HG03159 (cell line): ENCODE results near the gene HAS3.
"Not testable (repeated sequence)": the region's sequence is repeated elsewhere in the genome, so short reads cannot be mapped to it uniquely, and the experiment has no call there.

ENCODE experiments used
- ATAC-seq: cut with Tn5 transposase; IDR thresholded peaks from one replicate; pipeline ENCODE4 v1.9.1; 2021; ENCODE audit warnings: mild to moderate bottlenecking, moderate library complexity; ENCODE audit not compliant: unreplicated experiment

HAS3 gene

GRCh38 chr16:69141014-69141413, 35.6 kb downstream of the HAS3 start:
- ATAC-seq = no peak

GRCh38 chr16:69141936-69142335, 36.5 kb downstream of the HAS3 start:
- ATAC-seq = no peak

GRCh38 chr16:69143116-69143515, 37.7 kb downstream of the HAS3 start:
- ATAC-seq = no peak

GRCh38 chr16:69145658-69146057, 40.2 kb downstream of the HAS3 start:
- ATAC-seq = no peak

GRCh38 chr16:69149621-69150020, 44.2 kb downstream of the HAS3 start:
- not testable (repeated sequence) for ATAC-seq

- ATAC-seq = no peak
Measured at GRCh38 chr16:69150146-69150865, 44.9 kb downstream of the HAS3 start.

GRCh38 chr16:69157196-69157595, 51.7 kb downstream of the HAS3 start:
- no peak for ATAC-seq

- no peak for ATAC-seq
Measured at GRCh38 chr16:69160192-69160591, 54.7 kb downstream of the HAS3 start.

GRCh38 chr16:69165584-69165983, 60.1 kb downstream of the HAS3 start:
- no peak for ATAC-seq

GRCh38 chr16:69166221-69166833, 60.9 kb downstream of the HAS3 start:
- no peak for ATAC-seq

GRCh38 chr16:69166946-69167930, 61.8 kb downstream of the HAS3 start:
- no peak for ATAC-seq
